ENCODE data around the gene CASR.
"Not testable (repeated sequence)": the region's sequence is repeated elsewhere in the genome, so short reads cannot be mapped to it uniquely, and the experiment has no call there.

The CASR gene

GRCh38 chr3:122189357-122189756, 5.9 kb downstream of the CASR start:
- Histone ChIP-seq H3K4me1 (ENCODE audit: low read depth, poor library complexity, severe bottlenecking) (no peaks in the 10 kb centered on the region), H3K36me3 (ENCODE audit: insufficient read depth) (no peaks in the 10 kb centered on the region), H2AFZ (ENCODE audit: low read depth) (no peak overlapping the region), H3K79me2 (ENCODE audit: insufficient read depth, low read depth) (no peaks in the 10 kb centered on the region), H4K20me1 (ENCODE audit: insufficient read depth) (no peaks in the 10 kb centered on the region), H3K27ac (no peak overlapping the region), H3K27me3 (ENCODE audit: insufficient read depth, low read depth) (no peaks in the 10 kb centered on the region), H3K4me3 (IDR thresholded peaks at IDR 0.05; ENCODE audit: insufficient read depth, low read depth, low read length) (no peak overlapping the region), H3K4me2 (no peak overlapping the region), H3K9ac (no peak overlapping the region)
- TF ChIP-seq CTCF (conservative IDR thresholded peaks at IDR 0.05; ENCODE audit: low read depth, low read length): no peak

GRCh38 chr3:122190525-122190924, 7.1 kb downstream of the CASR start:
- no peak overlapping the region for H3K9ac ChIP-seq
- H3K4me1 ChIP-seq (ENCODE audit: low read depth, poor library complexity, severe bottlenecking): no peaks in the 10 kb centered on the region
- H3K4me2 ChIP-seq: no peak overlapping the region
- H3K36me3 ChIP-seq (ENCODE audit: insufficient read depth): no peaks in the 10 kb centered on the region
- no peak overlapping the region for H2AFZ ChIP-seq (ENCODE audit: low read depth)
- no peaks in the 10 kb centered on the region for H4K20me1 ChIP-seq (ENCODE audit: insufficient read depth)
- H3K4me3 ChIP-seq (IDR thresholded peaks at IDR 0.05; ENCODE audit: insufficient read depth, low read depth, low read length): no peak overlapping the region
- no peak overlapping the region for H3K27ac ChIP-seq
- no peak for TF ChIP-seq CTCF (conservative IDR thresholded peaks at IDR 0.05; ENCODE audit: low read depth, low read length)
- no peaks in the 10 kb centered on the region for H3K27me3 ChIP-seq (ENCODE audit: insufficient read depth, low read depth)
- H3K79me2 ChIP-seq (ENCODE audit: insufficient read depth, low read depth): no peaks in the 10 kb centered on the region

GRCh38 chr3:122198966-122199365, 15.5 kb downstream of the CASR start:
- Histone ChIP-seq H3K79me2 (ENCODE audit: insufficient read depth, low read depth) (no peaks in the 10 kb centered on the region), H3K36me3 (ENCODE audit: insufficient read depth) (no peaks in the 10 kb centered on the region), H3K4me2 (no peak overlapping the region), H3K9ac (no peak overlapping the region), H3K4me1 (ENCODE audit: low read depth, poor library complexity, severe bottlenecking) (no peaks in the 10 kb centered on the region), H3K4me3 (IDR thresholded peaks at IDR 0.05; ENCODE audit: insufficient read depth, low read depth, low read length) (no peak overlapping the region), H4K20me1 (ENCODE audit: insufficient read depth) (no peaks in the 10 kb centered on the region), H2AFZ (ENCODE audit: low read depth) (no peak overlapping the region), H3K27me3 (ENCODE audit: insufficient read depth, low read depth) (no peaks in the 10 kb centered on the region), H3K27ac (no peak overlapping the region)
- TF ChIP-seq CTCF (conservative IDR thresholded peaks at IDR 0.05; ENCODE audit: low read depth, low read length): no peak

- no peak overlapping the region for H3K9ac ChIP-seq
- H3K36me3 ChIP-seq (ENCODE audit: insufficient read depth): no peaks in the 10 kb centered on the region
- TF ChIP-seq CTCF (conservative IDR thresholded peaks at IDR 0.05; ENCODE audit: low read depth, low read length): no peak
- no peak overlapping the region for H3K4me3 ChIP-seq (IDR thresholded peaks at IDR 0.05; ENCODE audit: insufficient read depth, low read depth, low read length)
- H3K4me2 ChIP-seq: no peak overlapping the region
- H3K79me2 ChIP-seq (ENCODE audit: insufficient read depth, low read depth): no peaks in the 10 kb centered on the region
- H3K27ac ChIP-seq: no peak overlapping the region
- no peaks in the 10 kb centered on the region for H3K27me3 ChIP-seq (ENCODE audit: insufficient read depth, low read depth)
- no peak overlapping the region for H2AFZ ChIP-seq (ENCODE audit: low read depth)
- H3K4me1 ChIP-seq (ENCODE audit: low read depth, poor library complexity, severe bottlenecking): no peaks in the 10 kb centered on the region
- H4K20me1 ChIP-seq (ENCODE audit: insufficient read depth): no peaks in the 10 kb centered on the region
Observed at GRCh38 chr3:122199552-122199951, 16.1 kb downstream of the CASR start.

GRCh38 chr3:122200661-122201060, 17.2 kb downstream of the CASR start:
- no peaks in the 10 kb centered on the region for H3K27me3 ChIP-seq (ENCODE audit: insufficient read depth, low read depth)
- H3K27ac ChIP-seq: no peak overlapping the region
- H4K20me1 ChIP-seq (ENCODE audit: insufficient read depth): no peaks in the 10 kb centered on the region
- H3K9ac ChIP-seq: no peak overlapping the region
- no peak overlapping the region for H3K4me2 ChIP-seq
- H3K4me3 ChIP-seq (IDR thresholded peaks at IDR 0.05; ENCODE audit: insufficient read depth, low read depth, low read length): no peak overlapping the region
- H3K4me1 ChIP-seq (ENCODE audit: low read depth, poor library complexity, severe bottlenecking): no peaks in the 10 kb centered on the region
- no peaks in the 10 kb centered on the region for H3K79me2 ChIP-seq (ENCODE audit: insufficient read depth, low read depth)
- no peak overlapping the region for H2AFZ ChIP-seq (ENCODE audit: low read depth)
- H3K36me3 ChIP-seq (ENCODE audit: insufficient read depth): no peaks in the 10 kb centered on the region
- no peak for TF ChIP-seq CTCF (conservative IDR thresholded peaks at IDR 0.05; ENCODE audit: low read depth, low read length)

GRCh38 chr3:122201476-122201875, 18.0 kb downstream of the CASR start:
- not testable (repeated sequence) for H3K27ac ChIP-seq; H4K20me1 ChIP-seq (ENCODE audit: insufficient read depth); H2AFZ ChIP-seq (ENCODE audit: low read depth); H3K9ac ChIP-seq; H3K36me3 ChIP-seq (ENCODE audit: insufficient read depth); H3K27me3 ChIP-seq (ENCODE audit: insufficient read depth, low read depth); H3K79me2 ChIP-seq (ENCODE audit: insufficient read depth, low read depth); H3K4me1 ChIP-seq (ENCODE audit: low read depth, poor library complexity, severe bottlenecking); H3K4me2 ChIP-seq; H3K4me3 ChIP-seq (IDR thresholded peaks at IDR 0.05; ENCODE audit: insufficient read depth, low read depth, low read length)

All from KMS-11 (cell line).